GM12873 (cell line): ENCODE results near the gene RGS19.

Experiments
- CTCF ChIP-seq: IDR thresholded peaks from 2 replicates; pipeline ENCODE4 v1.5.1; 2012; ENCODE audit warnings: low read depth, mild to moderate bottlenecking, moderate library complexity, low read length, control low read depth; ENCODE audit not compliant: insufficient read depth; ENCODE audit errors: missing control alignments

Gene RGS19

GRCh38 chr20:64049060-64049877 lies 30.0 kb downstream of the RGS19 start, which contains the start of gene SOX18:
Gene SOX18, minus strand, starts transcription at chr20:64049639. Its CDS starts 123 bp downstream, at chr20:64049516.
- no peak for TF ChIP-seq CTCF

GRCh38 chr20:64048402-64049044 lies 30.8 kb downstream of the RGS19 start:
- TF ChIP-seq CTCF: no peak

GRCh38 chr20:64047968-64048401 lies 31.3 kb downstream of the RGS19 start:
- TF ChIP-seq CTCF: no peak

GRCh38 chr20:64047046-64047389 lies 32.3 kb downstream of the RGS19 start:
- no peak for TF ChIP-seq CTCF

- TF ChIP-seq CTCF: no peak
Observed at GRCh38 chr20:64045346-64046011, 33.8 kb downstream of the RGS19 start.

- TF ChIP-seq CTCF: no peak
Observed at GRCh38 chr20:64044484-64045247, 34.7 kb downstream of the RGS19 start.

- TF ChIP-seq CTCF: no peak
Observed at GRCh38 chr20:64043768-64044167, 35.5 kb downstream of the RGS19 start.
